KOPT-K1 (cell line): ENCODE measurements around the gene SLC25A21.

Source experiments
- H3K27ac ChIP-seq: fragments of 200-600 bp; sonication (generic); 2 replicates; pipeline ENCODE4 v1.5.1; 2016; ENCODE audit warnings: antibody characterized with exemption, mild to moderate bottlenecking, low read depth, low read length; ENCODE audit not compliant: poor library complexity, severe bottlenecking
- H3K36me3 ChIP-seq: fragments of 200-600 bp; sonication (generic); 2 replicates; pipeline ENCODE4 v1.5.1; 2017; ENCODE audit warnings: antibody characterized with exemption, mild to moderate bottlenecking, low read length, moderate library complexity; ENCODE audit not compliant: insufficient read depth
- H3K9me3 ChIP-seq: fragments of 200-600 bp; sonication (generic); 2 replicates; pipeline ENCODE4 v1.5.1; 2017; ENCODE audit warnings: antibody characterized with exemption, low read length, mild to moderate bottlenecking; ENCODE audit not compliant: insufficient read depth, poor library complexity, severe bottlenecking

SLC25A21 gene

DNA sequence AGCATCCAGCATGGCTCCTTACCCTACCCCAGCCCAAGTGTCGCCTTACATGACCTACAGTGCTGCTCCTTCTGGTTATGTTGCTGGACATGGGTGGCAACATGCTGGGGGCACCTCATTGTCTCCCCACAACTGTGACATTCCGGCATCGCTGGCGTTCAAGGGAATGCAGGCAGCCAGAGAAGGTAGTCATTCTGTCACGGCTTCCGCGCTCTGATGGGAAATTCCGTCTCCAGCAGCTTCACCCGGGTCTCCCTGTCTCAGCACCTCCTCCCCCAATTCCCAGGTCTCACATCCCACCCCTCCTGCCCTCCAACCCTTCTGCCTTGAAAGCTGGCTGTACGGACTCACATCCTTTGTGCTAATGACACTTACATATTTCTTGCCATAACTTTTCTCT, 496.2 kb downstream of the SLC25A21 start:
- Histone ChIP-seq H3K9me3 (no peaks in the 10 kb centered on the region), H3K36me3 (peaks cover 48% of the 10 kb centered on the region), H3K27ac (no peak overlapping the region)

- Histone ChIP-seq H3K9me3 (no peaks in the 10 kb centered on the region), H3K27ac (no peak overlapping the region), H3K36me3 (peaks cover 51% of the 10 kb centered on the region)
Observed at GRCh38 chr14:36675581-36675980, 496.8 kb downstream of the SLC25A21 start.

- Histone ChIP-seq H3K36me3 (peaks cover 51% of the 10 kb centered on the region), H3K27ac (no peak overlapping the region), H3K9me3 (no peaks in the 10 kb centered on the region)
Observed at GRCh38 chr14:36674659-36675058, 497.7 kb downstream of the SLC25A21 start.

GRCh38 chr14:36672095-36672494, 500.3 kb downstream of the SLC25A21 start:
- Histone ChIP-seq H3K9me3 (no peaks in the 10 kb centered on the region), H3K27ac (no peak overlapping the region), H3K36me3 (peaks cover 38% of the 10 kb centered on the region)

GRCh38 chr14:36671149-36671548, 501.3 kb downstream of the SLC25A21 start:
- no peak overlapping the region for H3K27ac ChIP-seq
- H3K9me3 ChIP-seq: no peaks in the 10 kb centered on the region

DNA sequence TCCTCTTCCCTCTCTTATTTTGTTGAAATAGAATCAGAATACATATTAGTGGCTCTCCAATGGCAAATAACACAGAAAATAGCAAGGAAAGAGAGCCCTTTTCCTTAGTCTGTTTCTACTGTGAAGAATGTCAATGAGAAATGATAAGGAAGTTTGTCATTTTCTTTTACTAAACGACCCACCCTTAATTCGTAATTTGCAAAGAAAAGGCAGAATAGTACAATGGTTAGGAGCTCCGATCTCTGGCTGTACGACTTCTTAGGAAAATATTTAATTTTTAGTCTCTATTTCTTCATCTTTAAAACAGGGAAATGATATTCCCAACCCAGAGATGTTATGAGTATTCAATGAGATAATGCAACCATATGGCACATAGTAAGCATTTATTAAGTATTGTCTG, 504.7 kb downstream of the SLC25A21 start:
- H3K27ac ChIP-seq: no peak overlapping the region
- peaks cover 48% of the 10 kb centered on the region for H3K36me3 ChIP-seq
- no peaks in the 10 kb centered on the region for H3K9me3 ChIP-seq

More at GRCh38 chr14:36671149-36671548, 501.3 kb downstream of the SLC25A21 start:
- peaks cover 33% of the 10 kb centered on the region for H3K36me3 ChIP-seq

DNA sequence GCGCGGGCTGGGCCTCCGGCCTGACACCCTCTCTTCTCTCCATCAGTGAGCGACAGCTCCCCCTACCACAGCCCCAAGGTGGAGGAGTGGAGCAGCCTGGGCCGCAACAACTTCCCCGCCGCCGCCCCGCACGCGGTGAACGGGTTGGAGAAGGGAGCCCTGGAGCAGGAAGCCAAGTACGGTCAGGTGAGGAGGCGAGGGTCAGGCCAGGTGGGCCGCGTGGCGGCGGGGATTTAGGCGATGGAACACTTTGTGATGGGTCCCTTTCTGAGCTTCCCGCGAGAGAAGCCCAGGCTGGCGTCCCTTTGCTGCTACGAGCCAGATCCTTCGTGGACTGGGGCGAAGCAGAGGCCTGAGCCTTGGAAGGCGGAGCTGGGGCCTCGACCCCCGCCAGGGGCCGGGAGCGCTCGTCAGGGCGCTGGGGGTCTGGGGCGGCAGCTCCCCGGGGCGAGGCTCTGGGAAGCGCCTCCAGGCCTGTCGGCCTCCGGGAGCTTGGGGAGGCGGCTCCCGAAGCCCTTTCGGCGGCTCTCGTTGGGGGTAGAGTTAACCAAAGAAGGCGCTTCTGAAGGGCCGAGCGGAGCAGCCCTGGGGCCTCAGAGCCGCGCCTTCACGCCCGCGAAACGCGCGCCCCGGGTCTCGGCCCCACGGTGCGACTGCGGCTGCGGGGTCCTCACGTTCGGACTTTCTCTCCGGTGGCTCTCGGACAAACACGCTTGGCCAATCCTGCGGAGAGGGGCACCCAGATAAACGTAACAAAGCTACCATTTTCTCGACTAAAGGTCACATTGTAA, 505.8 kb downstream of the SLC25A21 start:
- Histone ChIP-seq H3K27ac (no peak overlapping the region), H3K9me3 (no peaks in the 10 kb centered on the region), H3K36me3 (peaks cover 44% of the 10 kb centered on the region)

DNA sequence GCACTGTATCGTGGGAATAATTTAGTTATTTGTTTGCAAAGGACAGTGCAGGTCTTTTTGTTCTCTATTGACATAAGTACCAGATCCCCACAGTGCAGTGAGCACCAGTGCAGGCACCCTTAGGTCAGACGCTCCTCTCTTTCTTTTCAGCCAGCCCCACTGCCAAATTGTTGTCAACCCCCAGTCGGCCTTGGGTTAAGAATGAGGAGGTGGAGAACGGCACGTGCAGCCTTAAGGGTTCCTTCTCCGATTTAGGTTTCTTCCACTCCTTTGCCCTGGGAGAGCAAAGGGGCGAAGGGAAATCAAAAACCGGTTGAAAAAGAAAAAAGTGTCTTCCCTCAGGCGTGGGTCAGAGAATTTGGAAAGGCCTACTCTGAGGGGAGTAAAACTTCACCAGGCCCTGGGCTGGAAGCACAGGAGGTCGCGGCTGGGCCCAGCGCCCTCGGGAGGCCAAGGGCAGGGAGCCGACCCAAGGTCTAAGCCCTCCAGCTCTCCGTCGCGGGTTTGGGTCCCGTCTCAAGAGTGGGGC, 506.5 kb downstream of the SLC25A21 start:
- Histone ChIP-seq H3K27ac (no peak overlapping the region), H3K36me3 (peaks cover 38% of the 10 kb centered on the region), H3K9me3 (no peaks in the 10 kb centered on the region)

GRCh38 chr14:36664322-36665193, 507.8 kb downstream of the SLC25A21 start:
- Histone ChIP-seq H3K36me3 (peaks cover 37% of the 10 kb centered on the region), H3K27ac (no peak overlapping the region), H3K9me3 (no peaks in the 10 kb centered on the region)

DNA sequence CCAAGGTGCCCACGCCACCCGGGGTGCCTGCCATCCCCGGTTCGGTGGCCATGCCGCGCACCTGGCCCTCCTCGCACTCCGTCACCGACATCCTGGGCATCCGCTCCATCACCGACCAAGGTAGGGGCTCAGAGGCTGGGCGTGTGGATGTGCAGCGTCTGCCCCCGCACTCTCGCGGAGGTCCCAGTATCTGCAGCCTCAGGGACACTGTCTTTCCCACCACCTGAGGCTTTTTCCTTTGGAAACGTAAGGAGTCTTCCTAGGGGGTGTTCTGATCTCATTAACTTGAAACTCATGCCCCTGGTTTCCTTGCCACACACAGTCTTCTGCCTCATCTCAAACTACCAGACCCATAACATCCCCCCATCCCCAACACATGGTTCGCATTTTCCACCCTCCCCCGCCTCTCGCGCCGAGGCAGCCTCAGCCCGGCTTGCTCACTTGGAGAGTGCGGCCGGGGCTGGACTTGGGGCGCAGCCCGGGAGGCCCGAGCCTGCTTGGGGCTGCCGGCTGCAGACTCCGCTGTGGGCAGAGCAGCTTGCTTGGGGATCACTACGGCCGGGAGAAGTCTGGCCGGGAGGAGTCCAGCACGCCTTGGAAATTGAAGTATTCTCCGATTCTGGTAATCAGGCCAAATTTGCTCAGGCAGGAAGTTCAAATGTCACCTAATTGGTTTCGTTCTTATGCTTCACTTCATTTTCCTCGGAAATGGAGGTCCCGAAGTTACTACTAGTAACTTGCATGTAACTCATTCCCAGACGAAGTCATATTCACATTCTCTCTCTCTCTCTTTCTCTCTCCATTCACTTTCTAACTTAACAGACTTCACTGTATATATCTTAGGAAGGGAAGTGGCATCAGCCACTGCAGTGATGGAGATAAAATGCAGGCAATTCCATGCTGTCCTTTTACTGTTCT, 508.7 kb downstream of the SLC25A21 start:
- no peaks in the 10 kb centered on the region for H3K9me3 ChIP-seq
- H3K27ac ChIP-seq: no peak overlapping the region
- H3K36me3 ChIP-seq: peaks cover 37% of the 10 kb centered on the region

GRCh38 chr14:36662543-36663403, 509.6 kb downstream of the SLC25A21 start:
- peak overlapping the region; percentile 65 for H3K27ac ChIP-seq
- H3K36me3 ChIP-seq: peaks cover 37% of the 10 kb centered on the region
- H3K9me3 ChIP-seq: no peaks in the 10 kb centered on the region

GRCh38 chr14:36662258-36662542, 510.2 kb downstream of the SLC25A21 start:
- Histone ChIP-seq H3K36me3 (peaks cover 33% of the 10 kb centered on the region), H3K27ac (peak overlapping the region; percentile 65), H3K9me3 (no peaks in the 10 kb centered on the region)

DNA sequence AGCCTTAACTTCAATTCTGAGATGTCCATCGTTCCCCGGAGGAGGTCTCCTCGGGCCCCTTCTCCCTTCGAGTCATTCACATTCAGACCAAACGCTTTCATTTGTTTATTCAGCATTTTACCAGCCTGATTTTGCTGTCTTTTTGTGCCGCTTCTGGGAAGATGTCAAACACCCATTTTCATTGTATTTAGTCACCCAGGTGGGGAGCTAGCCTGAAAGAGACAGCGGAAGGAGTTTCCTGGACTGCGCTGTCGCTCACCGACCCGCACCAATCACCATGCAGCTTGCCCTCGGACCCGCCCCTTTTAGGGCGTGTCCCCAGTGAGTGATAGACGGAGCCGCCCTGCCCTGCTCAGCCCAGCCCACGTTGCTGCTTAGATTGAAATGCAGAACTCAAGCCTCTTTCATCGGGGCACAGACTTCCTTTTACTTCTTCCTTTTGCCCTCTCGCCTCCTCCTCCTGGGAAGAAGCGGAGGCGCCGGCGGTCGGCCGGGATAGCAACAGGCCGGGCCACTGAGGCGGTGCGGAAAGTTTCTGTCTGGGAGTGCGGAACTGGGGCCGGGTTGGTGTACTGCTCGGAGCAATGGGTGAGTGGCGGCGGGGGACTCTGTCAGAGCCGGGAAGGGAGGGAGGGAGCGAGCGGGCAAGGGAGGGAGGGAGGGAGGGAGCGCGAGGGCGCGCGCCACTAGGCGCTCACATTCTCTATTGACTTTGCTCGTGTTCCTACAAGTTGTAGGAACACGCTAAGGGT, 510.7 kb downstream of the SLC25A21 start, which contains the start of gene PAX9:
TSS of gene PAX9 (plus strand) at position 355 of the 752 bp plus-strand sequence. CDS start at position 585, 230 bp downstream.
- Histone ChIP-seq H3K27ac (peak within 1 kb of the TSS; percentile 65), H3K36me3 (peaks cover 33% of the 10 kb centered on the region), H3K9me3 (no peaks in the 10 kb centered on the region)
